Esophagus (tissue), 2 donors: ENCODE results near the gene SORCS2. TPM values are rescaled to one million over a fixed set of nuclear protein-coding genes. Genes with fewer than 3 reads are reported as not detected.

Experiments
- polyA plus RNA-seq, 2 donors: library from polyadenylated mRNA; stranded (reverse); fragments of 200-250 nt; gene quantifications; one replicate each; pipeline ENCODE4 v1.2.3, GENCODE V29; 2013
- donor health status: healthy with polysubstance abuse.
- donor health status: Bipolar disorder and iron deficiency.

SORCS2 gene
- polyA plus RNA-seq, 2 donors, result 1.1 to 1.2 TPM

Other genes with a start within 250 kb of the SORCS2 start
- gene TADA2B, start 149.2 kb upstream of the SORCS2 start, polyA plus RNA-seq, result 1 to 10 TPM; 8.4 to 8.5 TPM
- gene GRPEL1, start 124.5 kb upstream of the SORCS2 start, polyA plus RNA-seq, result 10 to 100 TPM; 21.7 to 37.8 TPM
- under 1 TPM; 0.04 to 0.39 TPM for gene PSAPL1, start 242.4 kb downstream of the SORCS2 start, polyA plus RNA-seq